ENCODE measurements around the gene MAGEA4.
"Not testable (repeated sequence)": the region's sequence is repeated elsewhere in the genome, so short reads cannot be mapped to it uniquely, and the experiment has no call there.

Gene MAGEA4, protein sequence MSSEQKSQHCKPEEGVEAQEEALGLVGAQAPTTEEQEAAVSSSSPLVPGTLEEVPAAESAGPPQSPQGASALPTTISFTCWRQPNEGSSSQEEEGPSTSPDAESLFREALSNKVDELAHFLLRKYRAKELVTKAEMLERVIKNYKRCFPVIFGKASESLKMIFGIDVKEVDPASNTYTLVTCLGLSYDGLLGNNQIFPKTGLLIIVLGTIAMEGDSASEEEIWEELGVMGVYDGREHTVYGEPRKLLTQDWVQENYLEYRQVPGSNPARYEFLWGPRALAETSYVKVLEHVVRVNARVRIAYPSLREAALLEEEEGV

DNA sequence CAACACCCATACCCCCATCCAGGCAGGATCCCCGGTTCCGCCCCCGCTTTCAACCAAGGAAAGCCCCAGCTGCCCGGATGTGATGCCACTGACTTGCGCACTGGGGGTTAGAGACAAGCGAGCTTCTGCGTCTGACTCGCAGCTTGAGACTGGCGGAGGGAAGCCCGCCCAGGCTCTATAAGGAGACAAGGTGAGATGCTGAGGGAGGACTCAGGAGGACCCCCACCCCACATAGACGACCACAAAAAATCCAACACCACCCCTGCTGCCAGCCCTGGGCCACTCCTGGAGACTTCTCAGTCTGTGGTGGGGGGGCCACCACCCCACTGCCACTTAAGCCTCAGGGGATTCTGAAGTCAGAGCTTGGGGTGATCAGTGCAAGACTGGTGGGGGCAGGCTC is at the start of gene MAGEA4:
Gene MAGEA4 (plus strand): TSS at position 110 of the 400 bp plus-strand sequence. CDS start 10,776 bp downstream, outside the sequence.
- no peak for DNase-seq (ENCODE audit: low read depth)

DNA sequence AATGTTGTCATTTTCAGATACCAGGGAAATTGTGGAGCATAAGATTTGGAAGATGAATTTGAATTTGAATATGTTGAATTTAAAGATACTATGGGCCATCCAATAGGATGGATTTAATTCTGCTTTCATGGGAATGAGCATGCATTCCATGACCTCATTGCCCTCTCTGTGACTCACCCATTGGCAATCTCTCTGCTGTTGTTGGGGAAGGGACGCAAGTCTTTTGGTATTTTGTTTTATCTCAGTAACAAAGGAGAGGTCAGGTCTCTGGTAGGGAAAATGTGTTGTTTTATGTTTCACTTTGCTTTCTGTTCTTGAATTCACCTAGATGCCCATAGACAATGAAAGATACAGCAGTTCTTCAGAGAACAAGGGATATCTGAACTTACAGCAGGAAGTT is 42.1 kb upstream of the MAGEA4 start:
- no peak for DNase-seq (ENCODE audit: low read depth)

DNA sequence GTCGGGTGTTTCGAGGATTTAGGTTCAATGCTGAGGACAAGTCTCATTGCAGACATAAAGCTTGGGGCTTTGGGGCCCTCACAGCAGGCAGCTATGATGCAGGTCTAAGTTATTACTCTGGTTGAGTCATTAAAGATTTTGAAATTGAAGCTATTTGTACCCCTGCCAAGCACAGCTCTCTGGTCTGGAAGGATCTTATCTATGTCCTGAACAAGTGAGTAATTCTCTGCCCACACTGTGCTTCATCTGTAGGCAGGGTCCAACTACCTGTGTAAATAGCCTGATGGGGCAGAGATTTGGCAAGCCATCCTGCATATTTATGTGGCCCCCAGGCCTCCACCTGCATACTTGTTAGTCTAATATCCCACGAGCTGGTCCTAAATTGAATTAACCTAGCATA is 41.4 kb upstream of the MAGEA4 start:
- no peak for DNase-seq (ENCODE audit: low read depth)

DNA sequence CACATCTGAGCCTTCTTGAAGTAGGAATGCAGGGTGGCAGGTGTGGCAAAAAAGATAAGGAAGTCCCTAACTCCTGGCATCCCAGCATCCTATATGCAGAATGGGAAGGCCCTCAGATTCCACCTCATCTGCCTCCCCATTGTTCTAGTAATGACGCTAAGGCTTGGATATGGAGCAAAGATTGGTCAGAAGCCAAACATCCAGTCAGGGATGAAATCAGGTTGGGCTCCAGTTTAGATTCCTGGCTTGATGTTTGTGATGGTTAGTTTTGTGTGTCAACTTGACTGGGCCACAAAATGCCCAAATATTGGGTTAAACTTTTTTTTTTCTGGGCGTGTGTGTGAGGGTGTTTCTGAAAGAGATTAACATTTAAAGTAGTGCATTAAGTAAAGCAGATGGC is 39.6 kb upstream of the MAGEA4 start:
- no peak for DNase-seq (ENCODE audit: low read depth)

DNA sequence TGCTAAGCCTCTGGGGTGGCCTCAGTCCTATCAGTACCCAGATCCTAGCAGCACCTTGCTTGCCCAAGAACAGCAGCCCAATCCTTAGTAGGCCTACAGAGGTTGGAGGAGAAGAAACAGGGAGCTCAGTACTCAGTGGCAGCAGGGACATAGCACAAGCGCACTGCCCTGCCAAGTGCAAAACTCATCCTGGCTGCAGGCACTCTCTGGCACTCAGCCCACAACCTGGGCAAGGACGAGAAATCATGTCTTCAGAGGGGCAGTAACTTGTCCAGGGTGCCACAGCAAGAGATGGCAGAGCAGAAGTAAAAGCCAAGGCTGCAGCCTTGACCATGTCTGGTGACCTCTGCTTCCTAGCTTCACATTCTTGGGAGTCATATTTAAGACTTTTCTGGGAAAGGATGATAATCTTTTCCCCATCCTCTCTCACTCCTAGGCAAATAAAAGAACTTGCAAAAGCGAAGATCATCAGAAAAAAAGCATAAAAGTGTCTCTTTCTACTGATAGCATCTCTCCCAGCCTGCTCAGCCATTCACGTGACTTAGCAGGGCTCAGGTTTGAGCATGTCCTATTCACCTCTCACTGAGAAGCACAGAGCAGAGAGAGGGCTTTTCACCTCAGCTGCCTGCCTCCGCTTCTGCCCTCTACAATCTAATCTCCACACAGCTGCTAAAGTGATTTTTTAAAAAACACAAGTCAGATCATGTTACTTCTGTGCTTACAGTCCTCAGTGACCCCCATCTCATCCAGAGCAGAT is 37.2 kb upstream of the MAGEA4 start:
- DNase-seq (ENCODE audit: low read depth), result no peak

DNA sequence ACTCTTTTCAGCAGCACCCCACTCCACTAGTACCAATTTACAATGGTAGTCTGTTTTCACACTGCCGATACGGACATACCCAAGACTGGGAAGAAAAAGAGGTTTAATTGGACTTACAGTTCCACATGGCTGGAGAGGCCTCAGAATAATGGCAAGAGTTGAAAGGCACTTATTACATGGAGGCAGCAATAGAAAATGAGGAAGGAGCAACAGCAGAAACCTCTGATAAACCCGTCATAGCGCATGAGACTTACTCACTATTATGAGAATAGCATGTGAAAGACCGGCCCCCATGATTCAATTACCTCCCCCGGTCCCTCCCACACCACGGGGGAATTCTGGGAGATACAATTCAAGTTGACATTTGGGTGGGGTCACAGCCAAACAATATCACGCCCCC is 34.1 kb upstream of the MAGEA4 start:
- DNase-seq (ENCODE audit: low read depth), result no peak

DNA sequence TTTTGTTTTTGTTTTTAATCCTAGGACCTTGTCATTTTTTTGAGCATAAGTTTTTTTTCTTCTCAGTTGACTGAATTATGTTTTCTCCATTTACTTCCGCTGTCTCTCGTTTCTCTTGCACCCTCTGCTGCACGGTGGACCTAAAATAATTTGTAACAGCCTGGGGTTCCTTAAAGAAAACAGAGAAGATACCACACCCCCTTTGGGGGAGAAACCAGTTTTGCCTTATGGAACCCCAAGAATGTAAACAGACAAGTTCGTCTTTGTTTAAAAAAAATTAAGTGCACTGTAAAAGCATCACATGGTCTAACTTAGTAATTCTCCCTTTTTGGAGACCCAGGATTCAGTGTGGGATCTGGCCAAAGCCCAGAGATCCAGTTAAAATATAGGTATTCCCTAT is 32.8 kb upstream of the MAGEA4 start:
- DNase-seq (ENCODE audit: low read depth), result no peak

DNA sequence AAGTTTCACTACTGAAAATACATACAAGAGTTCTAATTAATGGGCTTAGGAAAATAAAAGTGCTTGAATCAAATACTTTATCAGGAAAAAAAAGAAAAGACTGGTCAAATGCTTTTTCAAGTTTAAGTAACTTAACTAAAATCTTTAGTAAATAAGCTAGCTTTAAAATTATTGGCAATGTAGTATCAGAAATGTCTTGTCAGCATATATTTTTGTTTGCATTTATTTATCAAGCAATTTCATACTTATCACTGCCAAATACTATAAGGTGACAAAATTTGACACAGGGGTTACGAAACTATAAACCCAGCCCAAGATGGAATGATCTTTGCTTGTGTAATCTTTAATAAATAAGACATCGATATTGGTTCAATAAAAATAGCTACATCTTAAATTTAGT is 31.8 kb upstream of the MAGEA4 start:
- DNase-seq (ENCODE audit: low read depth), result no peak

DNA sequence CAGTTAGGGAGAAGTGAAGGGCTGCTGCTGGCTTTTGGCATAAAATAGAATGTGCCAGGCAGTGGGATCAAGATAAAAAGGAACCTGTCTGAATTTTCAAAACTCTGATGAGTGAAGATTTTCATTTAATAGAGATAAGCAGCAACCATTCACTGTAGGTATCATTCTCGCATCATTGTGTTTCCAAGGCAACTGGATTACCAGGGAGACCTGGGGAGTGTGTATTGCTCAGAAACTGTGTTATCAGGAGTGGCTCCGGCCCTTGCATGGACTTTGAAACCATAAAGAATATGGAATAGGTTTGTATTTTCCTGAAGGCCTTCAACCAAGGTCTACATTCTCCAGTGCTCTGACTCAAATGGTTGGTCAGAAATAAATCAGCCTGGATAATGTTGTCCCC is 23.3 kb upstream of the MAGEA4 start:
- no peak for DNase-seq (ENCODE audit: low read depth)

DNA sequence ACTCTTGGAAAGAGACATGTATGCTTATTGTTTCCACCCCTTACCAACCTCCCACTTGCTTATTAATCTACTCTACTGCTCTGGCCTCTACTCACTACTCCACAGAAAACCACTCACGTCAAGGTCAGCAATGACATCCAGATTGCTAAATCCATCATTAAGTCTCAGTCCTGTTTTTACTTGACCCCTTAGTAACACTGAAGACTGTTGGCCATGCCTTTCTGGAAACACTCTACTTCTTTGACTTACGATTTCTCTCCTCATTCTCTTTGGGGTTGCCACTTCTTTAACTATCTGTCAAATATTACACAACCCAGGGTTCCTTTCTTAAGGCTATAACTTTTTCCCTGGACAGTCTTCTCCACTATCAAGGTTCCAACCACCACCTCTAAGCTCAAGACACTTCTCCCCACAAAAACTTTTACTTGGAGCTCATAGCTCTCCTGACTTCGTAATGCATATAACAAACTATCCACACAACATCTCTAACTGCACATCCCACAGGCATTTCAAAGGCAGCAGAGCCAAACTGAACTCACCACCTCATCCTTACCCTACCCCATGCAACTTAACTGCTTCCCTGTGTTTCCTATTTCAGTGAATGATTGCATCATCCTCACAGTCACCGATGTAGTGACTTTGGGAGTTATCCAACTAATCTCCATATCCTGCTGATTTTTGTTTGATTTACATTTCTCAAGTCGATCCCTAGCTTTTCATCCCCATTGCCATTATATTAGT is 15.8 kb upstream of the MAGEA4 start:
- no peak for DNase-seq (ENCODE audit: low read depth)

DNA sequence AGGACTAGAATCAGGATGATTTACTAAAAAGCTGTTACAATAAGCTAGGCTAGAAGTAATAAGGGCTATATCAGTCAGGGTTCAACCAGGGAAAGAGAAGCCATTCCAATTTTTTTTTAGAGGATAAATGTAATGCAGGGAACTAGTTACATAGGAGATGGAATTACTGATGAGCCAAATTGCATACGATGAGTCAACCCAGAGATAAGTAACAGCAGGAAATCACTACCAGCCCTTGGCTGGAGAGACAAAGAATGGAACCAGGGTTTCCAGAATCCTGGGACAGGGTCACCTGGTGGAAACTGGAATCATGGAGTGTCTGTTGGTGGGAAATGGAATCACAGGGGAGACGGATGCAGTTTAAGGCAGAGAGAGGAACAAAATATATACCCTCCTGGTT is 13.1 kb upstream of the MAGEA4 start:
- no peak for DNase-seq (ENCODE audit: low read depth)

DNA sequence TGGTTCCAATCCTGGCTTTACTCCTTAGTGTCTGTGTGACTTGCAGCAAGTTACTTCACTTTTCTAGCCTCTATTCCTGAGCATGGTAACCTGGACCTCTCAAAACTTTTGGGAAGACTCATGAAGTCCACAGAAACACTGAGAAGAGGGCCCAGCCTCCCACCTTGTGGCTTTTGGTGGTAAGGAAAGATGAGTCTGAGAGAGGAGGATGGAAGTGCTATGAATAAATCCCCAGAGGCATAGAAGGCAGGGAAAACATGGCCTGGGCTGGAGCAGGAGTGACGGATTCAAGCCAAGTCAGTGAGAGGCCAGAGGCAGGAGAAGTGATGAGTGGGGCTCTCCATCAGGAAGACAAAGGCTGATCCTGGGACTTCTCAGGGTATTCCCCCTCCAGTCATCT is 10.9 kb upstream of the MAGEA4 start:
- DNase-seq (ENCODE audit: low read depth), result no peak

DNA sequence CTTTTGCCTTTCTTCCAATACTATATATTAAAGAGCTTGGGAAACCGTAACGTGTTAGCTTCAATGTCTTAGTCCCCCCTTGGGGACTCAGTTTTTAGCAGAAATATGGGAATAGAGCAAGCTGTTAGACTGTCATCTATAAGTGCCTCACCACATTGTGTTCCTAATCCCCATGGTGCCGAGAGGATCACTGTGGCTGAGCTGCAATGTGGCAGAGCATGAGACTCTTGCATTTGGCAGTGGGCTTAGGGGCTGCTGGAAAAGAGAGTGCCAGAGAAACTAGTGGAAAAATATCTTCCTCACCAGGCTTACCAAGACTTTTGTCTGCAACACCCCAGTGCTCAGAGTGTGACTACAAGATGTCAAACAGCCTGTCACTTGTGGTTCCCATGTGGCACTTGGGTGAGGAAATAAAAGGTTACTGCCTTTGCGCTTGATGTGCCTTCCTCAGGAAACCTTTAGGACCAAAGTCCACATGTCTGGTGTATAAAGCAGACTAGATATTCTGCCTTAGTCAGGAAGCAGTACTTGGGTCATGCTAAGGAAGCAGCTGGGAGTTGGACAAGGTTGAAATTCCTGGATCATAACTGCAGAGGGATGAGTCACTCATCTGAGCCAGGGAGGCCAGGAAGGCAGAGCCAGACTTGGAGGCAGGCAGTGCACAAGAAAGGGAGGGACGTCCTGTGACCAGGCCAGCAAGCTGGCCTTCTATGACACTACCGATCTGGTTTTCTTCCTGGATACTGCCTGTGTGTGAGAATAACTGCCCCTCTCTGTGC is 9.7 kb upstream of the MAGEA4 start:
- DNase-seq (ENCODE audit: low read depth), result no peak

DNA sequence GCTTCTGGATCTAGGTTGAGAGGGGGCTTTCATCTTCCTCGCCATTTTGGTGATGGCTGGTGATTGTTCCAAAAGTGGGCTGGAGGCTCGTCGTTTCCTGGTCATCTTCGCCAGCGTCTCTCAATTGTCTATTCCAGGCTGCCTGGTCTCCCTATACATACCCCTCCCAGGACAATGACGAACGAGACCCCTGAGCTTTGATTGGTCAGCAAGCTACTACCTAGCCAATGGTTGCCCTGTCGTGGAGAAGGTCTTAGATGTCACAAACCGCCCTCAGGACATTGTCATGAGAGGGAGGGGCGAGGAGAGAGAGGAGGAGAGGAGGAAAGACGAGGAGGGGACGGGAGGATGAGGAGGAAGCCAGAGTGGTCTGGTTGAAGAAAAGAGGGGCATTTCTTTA is 7.7 kb upstream of the MAGEA4 start:
- no peak for DNase-seq (ENCODE audit: low read depth)

DNA sequence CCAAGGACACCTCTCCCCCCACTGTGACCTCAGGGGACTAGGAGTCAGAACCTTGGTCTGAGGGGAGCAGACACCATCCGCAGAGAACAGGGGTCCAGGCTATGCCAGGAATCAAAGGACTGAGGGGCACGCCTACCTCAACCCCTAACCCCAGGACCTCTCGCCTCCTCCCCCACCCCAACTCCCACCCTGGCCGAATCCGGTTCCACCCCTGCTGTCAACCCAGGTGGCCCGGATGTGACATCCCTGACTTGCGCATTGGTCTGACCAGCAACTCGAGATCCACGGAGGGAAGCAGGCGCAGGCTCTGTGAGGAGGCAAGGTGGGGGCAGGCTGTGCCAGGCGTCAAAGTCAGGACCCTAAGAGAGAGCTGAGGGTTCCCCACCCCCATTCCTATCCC is 468 bp upstream of the MAGEA4 start:
- no peak for DNase-seq (ENCODE audit: low read depth)

DNA sequence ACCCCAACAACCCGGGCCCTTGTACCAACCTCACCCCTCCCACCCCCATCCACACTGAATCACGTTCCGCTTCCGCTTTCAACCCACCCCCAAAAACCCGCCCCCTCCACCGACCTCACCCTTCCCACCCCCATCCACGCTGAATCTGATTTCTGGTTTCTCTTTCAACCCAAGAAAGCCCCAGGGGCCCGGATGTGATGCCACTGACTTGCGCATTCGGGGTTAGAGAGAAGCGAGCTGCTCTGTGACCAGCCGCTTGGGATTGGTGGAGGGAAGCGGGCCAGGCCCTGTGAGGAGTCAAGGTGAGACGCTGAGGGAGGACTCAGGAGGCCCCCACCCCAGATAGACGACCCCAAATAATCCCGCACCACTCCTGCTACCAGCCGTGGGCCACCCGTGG is 6.0 kb downstream of the MAGEA4 start:
- DNase-seq (ENCODE audit: low read depth), result not testable (repeated sequence)

DNA sequence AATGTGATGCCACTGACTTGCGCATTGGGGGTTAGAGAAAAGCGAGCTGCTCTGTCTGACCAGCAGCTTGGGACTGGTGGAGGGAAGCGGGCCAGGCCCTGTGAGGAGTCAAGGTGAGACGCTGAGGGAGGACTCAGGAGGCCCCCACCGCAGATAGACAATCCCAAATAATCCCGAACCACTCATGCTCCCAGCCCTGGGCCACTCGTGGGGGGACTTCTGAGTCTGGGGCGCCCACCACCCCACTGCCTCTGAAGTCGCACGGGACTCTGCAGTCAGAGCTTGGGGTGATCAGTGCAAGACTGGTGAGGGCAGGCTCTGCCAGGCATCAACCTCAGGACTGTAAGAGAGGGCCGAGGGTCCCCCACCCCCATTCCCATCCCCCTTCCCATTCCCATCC is 6.9 kb downstream of the MAGEA4 start:
- DNase-seq (ENCODE audit: low read depth), result no peak

DNA sequence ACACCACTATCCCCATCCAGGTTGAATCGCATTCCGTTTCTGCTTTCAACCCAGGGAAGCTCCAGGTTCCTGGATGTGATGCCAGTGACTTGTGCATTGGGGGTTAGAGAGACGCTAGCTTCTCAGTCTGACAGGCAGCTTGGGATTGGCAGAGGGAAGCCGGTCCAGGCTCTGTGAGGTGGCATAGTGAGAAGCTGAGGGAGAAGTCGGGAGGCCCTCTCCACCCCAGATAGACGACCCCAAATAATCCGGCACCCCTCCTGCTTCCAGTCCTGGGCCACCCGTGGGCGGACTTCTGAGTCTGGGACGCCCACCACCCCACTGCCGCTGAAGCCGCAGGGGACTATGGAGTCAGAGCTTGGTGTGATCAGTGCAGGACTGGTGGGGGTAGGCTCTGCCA is 7.4 kb downstream of the MAGEA4 start:
- no peak for DNase-seq (ENCODE audit: low read depth)

DNA sequence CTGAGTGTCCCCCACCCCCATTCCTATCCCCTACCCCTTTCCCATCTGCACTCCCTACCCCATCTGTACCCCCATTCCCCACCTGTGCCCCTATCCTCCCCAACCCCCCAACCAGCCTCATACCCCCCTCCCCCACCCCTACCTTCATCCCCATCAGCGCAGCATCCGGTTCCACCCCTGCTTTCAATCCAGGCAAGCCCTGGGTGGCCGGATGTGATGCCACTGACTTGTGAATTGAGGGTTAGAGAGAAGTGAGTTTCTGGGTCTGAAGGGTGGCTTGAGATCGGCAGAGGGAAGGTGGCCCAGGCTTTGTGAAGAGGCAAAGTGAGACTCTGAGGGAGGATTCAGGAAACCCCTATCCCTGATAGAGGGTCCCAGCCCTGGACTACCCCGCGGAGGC is 7.8 kb downstream of the MAGEA4 start:
- DNase-seq (ENCODE audit: low read depth), result no peak

DNA sequence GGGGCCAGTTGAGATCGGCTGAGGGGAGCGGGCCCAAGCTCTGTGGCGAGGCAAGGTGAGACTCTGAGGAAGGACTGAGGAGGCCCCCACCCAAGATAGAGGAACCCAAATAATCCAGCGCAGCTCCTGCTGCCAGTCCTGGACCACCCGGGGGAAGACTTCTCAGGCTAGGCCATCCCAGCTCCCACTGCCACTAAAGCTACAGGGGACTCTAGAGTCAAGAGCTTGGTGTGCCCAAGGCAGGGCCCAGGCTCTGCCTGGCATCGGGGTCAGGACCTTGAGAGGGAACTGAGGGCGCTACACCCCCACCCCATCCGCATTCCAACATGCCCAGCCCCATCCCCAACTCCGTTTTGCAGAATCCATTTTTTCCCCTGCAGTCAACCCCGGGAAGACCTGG is 8.6 kb downstream of the MAGEA4 start:
- no peak for DNase-seq (ENCODE audit: low read depth)

DNA sequence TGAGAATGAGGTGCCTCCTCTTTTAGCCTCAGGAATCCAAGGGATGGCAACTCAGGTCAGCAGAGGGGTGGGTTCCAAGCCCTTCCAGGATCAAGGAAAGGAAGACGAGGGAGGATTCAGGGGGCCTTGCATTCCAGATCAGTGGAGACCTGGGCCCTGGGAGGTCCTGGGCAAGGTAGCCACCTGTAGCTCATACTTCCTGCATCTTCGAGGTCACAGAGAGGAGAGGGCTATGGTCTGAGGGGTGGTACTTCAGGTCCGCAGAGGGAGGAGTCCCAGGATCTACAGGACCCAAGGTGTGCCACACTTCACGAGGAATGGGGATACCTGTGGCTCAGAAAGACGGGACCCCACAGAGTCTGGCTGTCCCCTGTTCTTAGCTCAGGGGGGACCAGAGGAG is 9.2 kb downstream of the MAGEA4 start:
- no peak for DNase-seq (ENCODE audit: low read depth)

DNA sequence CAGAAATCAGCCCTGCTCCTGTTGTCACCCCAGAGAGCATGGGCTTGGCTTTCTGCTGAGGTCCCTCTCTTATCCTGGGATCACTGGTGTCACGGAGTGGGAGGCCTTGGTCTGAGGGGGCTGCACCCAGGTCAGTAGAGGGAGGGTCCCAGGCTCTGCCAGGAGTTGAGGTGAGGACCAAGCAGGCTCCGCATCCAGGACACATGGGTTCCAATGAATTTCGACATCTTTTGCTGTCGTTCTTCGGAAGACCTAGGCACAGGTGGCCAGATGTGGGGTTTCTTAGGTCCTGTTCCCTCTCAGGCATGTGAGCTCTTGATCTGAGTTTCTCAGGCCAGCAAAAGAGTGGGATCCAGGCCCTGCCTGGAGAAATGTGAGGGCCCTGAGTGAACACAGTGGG is 10.0 kb downstream of the MAGEA4 start:
- DNase-seq (ENCODE audit: low read depth), result no peak

Measured in activated T-cell treated with anti-CD3 and anti-CD28 coated beads for 48 hours (primary cell).